ENCODE data around the gene RPTOR.
A peak's percentile ranks its signal among the peaks of the same experiment; 100 is the strongest.

Gene RPTOR

GRCh38 chr17:80992948-80993624 lies 448.4 kb downstream of the RPTOR start:
- no peak for DNase-seq

- DNase-seq: no peak
Observed at GRCh38 chr17:80995131-80995530, 450.5 kb downstream of the RPTOR start.

- DNase-seq: no peak
Observed at GRCh38 chr17:80996422-80997305, 452.0 kb downstream of the RPTOR start.

GRCh38 chr17:80997424-80998117 lies 452.9 kb downstream of the RPTOR start:
- DNase-seq: no peak

- no peak for DNase-seq
Observed at GRCh38 chr17:80998118-80998747, 453.6 kb downstream of the RPTOR start.

GRCh38 chr17:80998748-80999535 lies 454.3 kb downstream of the RPTOR start:
- DNase-seq: no peak

GRCh38 chr17:80999536-81000333 lies 455.1 kb downstream of the RPTOR start:
- no peak for DNase-seq

- DNase-seq: no peak
Observed at GRCh38 chr17:81000334-81000630, 455.6 kb downstream of the RPTOR start.

- DNase-seq: no peak
Observed at GRCh38 chr17:81000631-81001357, 456.2 kb downstream of the RPTOR start.

- DNase-seq: no peak
Observed at GRCh38 chr17:81002013-81002384, 457.4 kb downstream of the RPTOR start.

- DNase-seq: peak; percentile 51
Observed at GRCh38 chr17:81002409-81003361, 458.0 kb downstream of the RPTOR start.

- no peak for DNase-seq
Observed at GRCh38 chr17:81003711-81004475, 459.3 kb downstream of the RPTOR start.

GRCh38 chr17:81006891-81007290 lies 462.3 kb downstream of the RPTOR start:
- DNase-seq: no peak

GRCh38 chr17:81008140-81008539 lies 463.5 kb downstream of the RPTOR start:
- DNase-seq: no peak

GRCh38 chr17:81009136-81009535 lies 464.5 kb downstream of the RPTOR start:
- DNase-seq: no peak

GRCh38 chr17:81010935-81011334 lies 466.3 kb downstream of the RPTOR start:
- DNase-seq: no peak

GRCh38 chr17:81011951-81012350 lies 467.3 kb downstream of the RPTOR start:
- DNase-seq: no peak

- DNase-seq: no peak
Observed at GRCh38 chr17:81012574-81013447, 468.2 kb downstream of the RPTOR start.
